ENCODE results near the gene STX7.

- TF ChIP-seq EZH2 (IDR thresholded peaks at IDR 0.05; ENCODE audit: borderline replicate concordance, low read depth, low read length, severe bottlenecking) (no peak), CTCF (IDR thresholded peaks at IDR 0.05; ENCODE audit: borderline replicate concordance, extremely low read depth, low read length, poor library complexity, severe bottlenecking) (no peak)
Observed at GRCh38 chr6:132489376-132489775, 23.5 kb downstream of the STX7 start.
